ENCODE results near the gene PTPN21.

- TF ChIP-seq CSDC2 (CRISPR knock-in tag; IDR thresholded peaks at IDR 0.05) (no peak), OSR1 (CRISPR knock-in tag; IDR thresholded peaks at IDR 0.05) (no peak), ZFP3 (CRISPR knock-in tag; IDR thresholded peaks at IDR 0.05) (no peak), ZNF565 (CRISPR knock-in tag; conservative IDR thresholded peaks at IDR 0.05; ENCODE audit: low read depth) (no peak), PPARA (CRISPR knock-in tag; IDR thresholded peaks at IDR 0.05; ENCODE audit: borderline replicate concordance) (no peak), ARNTL (CRISPR knock-in tag; IDR thresholded peaks at IDR 0.05; ENCODE audit: borderline replicate concordance, low read depth) (no peak), TSHZ2 (CRISPR knock-in tag; IDR thresholded peaks at IDR 0.05) (no peak), RARB (CRISPR knock-in tag; IDR thresholded peaks at IDR 0.05) (no peak), GLIS3 (CRISPR knock-in tag; IDR thresholded peaks at IDR 0.05) (no peak)
- TF ChIP-seq, protein P1, sequence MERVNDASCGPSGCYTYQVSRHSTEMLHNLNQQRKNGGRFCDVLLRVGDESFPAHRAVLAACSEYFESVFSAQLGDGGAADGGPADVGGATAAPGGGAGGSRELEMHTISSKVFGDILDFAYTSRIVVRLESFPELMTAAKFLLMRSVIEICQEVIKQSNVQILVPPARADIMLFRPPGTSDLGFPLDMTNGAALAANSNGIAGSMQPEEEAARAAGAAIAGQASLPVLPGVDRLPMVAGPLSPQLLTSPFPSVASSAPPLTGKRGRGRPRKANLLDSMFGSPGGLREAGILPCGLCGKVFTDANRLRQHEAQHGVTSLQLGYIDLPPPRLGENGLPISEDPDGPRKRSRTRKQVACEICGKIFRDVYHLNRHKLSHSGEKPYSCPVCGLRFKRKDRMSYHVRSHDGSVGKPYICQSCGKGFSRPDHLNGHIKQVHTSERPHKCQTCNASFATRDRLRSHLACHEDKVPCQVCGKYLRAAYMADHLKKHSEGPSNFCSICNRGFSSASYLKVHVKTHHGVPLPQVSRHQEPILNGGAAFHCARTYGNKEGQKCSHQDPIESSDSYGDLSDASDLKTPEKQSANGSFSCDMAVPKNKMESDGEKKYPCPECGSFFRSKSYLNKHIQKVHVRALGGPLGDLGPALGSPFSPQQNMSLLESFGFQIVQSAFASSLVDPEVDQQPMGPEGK (CRISPR knock-in tag; IDR thresholded peaks at IDR 0.05; ENCODE audit: borderline replicate concordance), result no peak
- TF ChIP-seq, protein P2, sequence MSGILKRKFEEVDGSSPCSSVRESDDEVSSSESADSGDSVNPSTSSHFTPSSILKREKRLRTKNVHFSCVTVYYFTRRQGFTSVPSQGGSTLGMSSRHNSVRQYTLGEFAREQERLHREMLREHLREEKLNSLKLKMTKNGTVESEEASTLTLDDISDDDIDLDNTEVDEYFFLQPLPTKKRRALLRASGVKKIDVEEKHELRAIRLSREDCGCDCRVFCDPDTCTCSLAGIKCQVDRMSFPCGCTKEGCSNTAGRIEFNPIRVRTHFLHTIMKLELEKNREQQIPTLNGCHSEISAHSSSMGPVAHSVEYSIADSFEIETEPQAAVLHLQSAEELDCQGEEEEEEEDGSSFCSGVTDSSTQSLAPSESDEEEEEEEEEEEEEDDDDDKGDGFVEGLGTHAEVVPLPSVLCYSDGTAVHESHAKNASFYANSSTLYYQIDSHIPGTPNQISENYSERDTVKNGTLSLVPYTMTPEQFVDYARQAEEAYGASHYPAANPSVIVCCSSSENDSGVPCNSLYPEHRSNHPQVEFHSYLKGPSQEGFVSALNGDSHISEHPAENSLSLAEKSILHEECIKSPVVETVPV (CRISPR knock-in tag; IDR thresholded peaks at IDR 0.05), result no peak
- TF ChIP-seq, protein P3, sequence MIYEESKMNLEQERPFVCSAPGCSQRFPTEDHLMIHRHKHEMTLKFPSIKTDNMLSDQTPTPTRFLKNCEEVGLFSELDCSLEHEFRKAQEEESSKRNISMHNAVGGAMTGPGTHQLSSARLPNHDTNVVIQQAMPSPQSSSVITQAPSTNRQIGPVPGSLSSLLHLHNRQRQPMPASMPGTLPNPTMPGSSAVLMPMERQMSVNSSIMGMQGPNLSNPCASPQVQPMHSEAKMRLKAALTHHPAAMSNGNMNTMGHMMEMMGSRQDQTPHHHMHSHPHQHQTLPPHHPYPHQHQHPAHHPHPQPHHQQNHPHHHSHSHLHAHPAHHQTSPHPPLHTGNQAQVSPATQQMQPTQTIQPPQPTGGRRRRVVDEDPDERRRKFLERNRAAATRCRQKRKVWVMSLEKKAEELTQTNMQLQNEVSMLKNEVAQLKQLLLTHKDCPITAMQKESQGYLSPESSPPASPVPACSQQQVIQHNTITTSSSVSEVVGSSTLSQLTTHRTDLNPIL (CRISPR knock-in tag; IDR thresholded peaks at IDR 0.05; ENCODE audit: low read depth), result no peak
Measured at GRCh38 chr14:88473791-88474190, 81.0 kb downstream of the PTPN21 start.

All from SK-N-SH treated with all-trans-retinoic acid at 6 μM for 48 hours (cell line).